Adrenal gland (tissue), 12 donors: Measurements from ENCODE around the gene PWP1. TPM values are rescaled to one million over a fixed set of nuclear protein-coding genes. Genes with fewer than 3 reads are reported as not detected.

Experiments
- DNase-seq, 7 donors: peaks; one replicate each; pipeline ENCODE4 v3.0.0-alpha.2; 2019 to 2020
- H3K27ac ChIP-seq, 5 donors: fragments of 200-600 bp; sonication (generic) in 4 of 5; 1 replicate in 3 of 5; 2 replicates in 2 of 5; pipeline versions ENCODE4 v1.5.1 to v1.8.0; 2016 to 2020; ENCODE audit warnings: mild to moderate bottlenecking in 1 of 5
- H3K27me3 ChIP-seq: fragments of 200-600 bp; 2 replicates; pipeline ENCODE4 v1.8.0; 2021
- H3K36me3 ChIP-seq, 2 donors: fragments of 200-600 bp; replicated peaks in 1 of 2; 1 replicate in 1 of 2; 2 replicates in 1 of 2; pipeline versions ENCODE4 v1.5.1 to v1.8.0; 2018 to 2022
- H3K4me1 ChIP-seq, 2 donors: fragments of 200-600 bp; replicated peaks in 1 of 2; 1 replicate in 1 of 2; 2 replicates in 1 of 2; pipeline versions ENCODE4 v1.5.1 to v1.8.0; 2018 to 2021
- H3K4me3 ChIP-seq, 4 donors: fragments of 200-600 bp; sonication (generic) in 3 of 4; one replicate each; pipeline ENCODE4 v1.5.1; 2016 to 2018
- H3K9me3 ChIP-seq, 3 donors: fragments of 200-600 bp; sonication (generic) in 1 of 3; replicated peaks in 1 of 3; 1 replicate in 2 of 3; 2 replicates in 1 of 3; pipeline versions ENCODE4 v1.5.1 to v1.8.0; 2016 to 2021
- POLR2A ChIP-seq, 2 donors: fragments of 450-650 bp; IDR thresholded peaks; one replicate each; pipeline ENCODE4 v1.6.1; 2017; ENCODE audit warnings: antibody characterized with exemption in 2 of 2, mild to moderate bottlenecking in 2 of 2, moderate library complexity in 1 of 2
- WGBS, 4 donors: extraction: QIAGEN DNeasy Blood & Tissue Kit in 2 of 4; methylation state at CpG; one replicate each; pipeline versions ENCODE4 v1.1.5 to v1.1.7; 2013 to 2017; 5-methylcytosine and 5-hydroxymethylcytosine counted together
- intact Hi-C, 2 donors: fragments of 100-400 bp; cut with DNase I; formaldehyde crosslinking; loops; one replicate each; pipeline versions ENCODE4 v1.14.1 to v1.15.0; 2022 to 2023
- polyA plus RNA-seq, 3 donors: library from polyadenylated mRNA; stranded (reverse); fragments of 200-250 nt in 2 of 3; fragments of 350-450 nt in 1 of 3; fragmentation: Illumina TruSeq in 1 of 3; extraction: RNeasy Lipid Tissue Mini Kit (QIAGEN cat#74804) in 1 of 3; gene quantifications; one replicate each; pipeline ENCODE4 v1.2.3, GENCODE V29; 2013 to 2014
- total RNA-seq, 9 donors: library from RNA; depleted of rRNA in 4 of 9; stranded (reverse); fragments of >200 nt in 4 of 9; fragments of 120-200 nt in 1 of 9; fragmentation: NEBNext Ultra II Directional in 1 of 9; extraction: Animal tissue kit (Norgen Biotek cat#: 25700) in 1 of 9; gene quantifications; one replicate each; pipeline versions ENCODE4 v1.1.0 to v1.2.4, GENCODE V29; 2013 to 2023
- TF ChIP-seq, protein P1 (sequence below), 6 experiments: fragments of 450-650 bp in 4 of 6; fragments of 200-600 bp in 2 of 6; sonication (generic) in 1 of 6; IDR thresholded peaks; 1 replicate in 5 of 6; 2 replicates in 1 of 6; pipeline versions ENCODE4 v1.5.1 to v1.8.0; 2016 to 2021; ENCODE audit warnings: antibody characterized with exemption in 6 of 6, mild to moderate bottlenecking in 2 of 6, moderate library complexity in 1 of 6
- donor health status: healthy with polysubstance abuse.
- donor health status: Bipolar disorder and iron deficiency.
- donor health status: DM: yes; HTN: yes; CAD: no.
- donor health status: DM: no; HTN: no; CAD: no.
- donor health status: DM: no; HTN: no; CAD: no.
- donor health status: DM: yes; HTN: yes; CAD: no.

Gene PWP1
- total and polyA plus RNA-seq, 12 donors, result 15.8 to 87.6 (median 27.0) TPM

DNA sequence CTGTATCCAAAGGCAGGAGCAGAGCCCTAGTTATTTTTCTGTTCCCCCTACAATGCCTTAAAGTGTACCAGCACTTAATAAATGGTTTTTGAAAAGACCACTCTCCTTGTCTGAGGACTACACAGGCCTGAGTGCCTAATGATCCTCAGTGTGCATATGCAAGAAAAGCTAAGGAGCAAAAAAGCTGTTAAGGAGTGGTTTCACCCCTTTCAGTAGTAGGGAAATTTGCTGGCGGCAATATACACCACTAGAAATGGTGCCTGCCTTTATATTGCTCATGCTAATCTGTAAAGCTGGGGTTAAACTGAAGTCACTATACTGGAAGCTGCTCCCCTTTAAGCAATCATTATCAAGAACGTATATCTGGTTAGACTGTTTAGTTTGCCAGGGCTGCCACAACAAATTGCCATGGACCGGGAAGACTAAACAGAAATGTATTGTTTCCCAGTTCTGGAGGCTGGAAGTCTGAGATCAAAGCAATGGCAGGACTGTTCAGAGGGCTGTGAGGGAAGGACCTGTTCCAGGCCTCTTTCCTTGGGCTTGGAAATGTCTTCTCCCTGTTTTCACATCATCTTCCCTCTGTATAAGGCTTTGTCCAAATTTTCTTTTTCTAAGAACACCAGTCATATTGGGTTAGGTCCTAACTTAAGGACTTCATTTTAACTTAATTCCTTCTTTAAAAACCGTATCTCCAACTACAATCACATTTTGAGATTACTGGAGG lies 45.2 kb downstream of the PWP1 start:
- H3K36me3 ChIP-seq, result peaks cover 0 to 23% of the 10 kb centered on the region in 2 donors
- no peak overlapping the region for H3K27ac ChIP-seq
- intact Hi-C loops, result no loop called here
- H3K9me3 ChIP-seq, result no peaks in the 10 kb centered on the region
- no peak overlapping the region for H3K4me3 ChIP-seq
- 72 to 89% (median 81%) methylated on average over 4 of the region's 4 CpGs for WGBS, 4 donors
- DNase-seq, result no peak
- no peaks in the 10 kb centered on the region for H3K4me1 ChIP-seq
- TF ChIP-seq POLR2A (IDR thresholded peaks at IDR 0.05), result no peak
- TF ChIP-seq, protein P1, sequence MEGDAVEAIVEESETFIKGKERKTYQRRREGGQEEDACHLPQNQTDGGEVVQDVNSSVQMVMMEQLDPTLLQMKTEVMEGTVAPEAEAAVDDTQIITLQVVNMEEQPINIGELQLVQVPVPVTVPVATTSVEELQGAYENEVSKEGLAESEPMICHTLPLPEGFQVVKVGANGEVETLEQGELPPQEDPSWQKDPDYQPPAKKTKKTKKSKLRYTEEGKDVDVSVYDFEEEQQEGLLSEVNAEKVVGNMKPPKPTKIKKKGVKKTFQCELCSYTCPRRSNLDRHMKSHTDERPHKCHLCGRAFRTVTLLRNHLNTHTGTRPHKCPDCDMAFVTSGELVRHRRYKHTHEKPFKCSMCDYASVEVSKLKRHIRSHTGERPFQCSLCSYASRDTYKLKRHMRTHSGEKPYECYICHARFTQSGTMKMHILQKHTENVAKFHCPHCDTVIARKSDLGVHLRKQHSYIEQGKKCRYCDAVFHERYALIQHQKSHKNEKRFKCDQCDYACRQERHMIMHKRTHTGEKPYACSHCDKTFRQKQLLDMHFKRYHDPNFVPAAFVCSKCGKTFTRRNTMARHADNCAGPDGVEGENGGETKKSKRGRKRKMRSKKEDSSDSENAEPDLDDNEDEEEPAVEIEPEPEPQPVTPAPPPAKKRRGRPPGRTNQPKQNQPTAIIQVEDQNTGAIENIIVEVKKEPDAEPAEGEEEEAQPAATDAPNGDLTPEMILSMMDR (IDR thresholded peaks at IDR 0.05), result no peak
- no peaks in the 10 kb centered on the region for H3K27me3 ChIP-seq

GRCh38 chr12:107731366-107731765 lies 45.8 kb downstream of the PWP1 start:
- no peaks in the 10 kb centered on the region for H3K27me3 ChIP-seq
- no peak overlapping the region for H3K27ac ChIP-seq
- intact Hi-C loops, result no loop called here
- no peaks in the 10 kb centered on the region for H3K4me1 ChIP-seq
- peaks cover 0 to 27% of the 10 kb centered on the region in 2 donors for H3K36me3 ChIP-seq
- no peak overlapping the region for H3K4me3 ChIP-seq
- H3K9me3 ChIP-seq, result no peaks in the 10 kb centered on the region
- WGBS, 4 donors, result 77 to 84% (median 83%) methylated on average over 4 of the region's 4 CpGs
- no peak for DNase-seq
- TF ChIP-seq, protein P1 (IDR thresholded peaks at IDR 0.05), result no peak
- no peak for TF ChIP-seq POLR2A (IDR thresholded peaks at IDR 0.05)

DNA sequence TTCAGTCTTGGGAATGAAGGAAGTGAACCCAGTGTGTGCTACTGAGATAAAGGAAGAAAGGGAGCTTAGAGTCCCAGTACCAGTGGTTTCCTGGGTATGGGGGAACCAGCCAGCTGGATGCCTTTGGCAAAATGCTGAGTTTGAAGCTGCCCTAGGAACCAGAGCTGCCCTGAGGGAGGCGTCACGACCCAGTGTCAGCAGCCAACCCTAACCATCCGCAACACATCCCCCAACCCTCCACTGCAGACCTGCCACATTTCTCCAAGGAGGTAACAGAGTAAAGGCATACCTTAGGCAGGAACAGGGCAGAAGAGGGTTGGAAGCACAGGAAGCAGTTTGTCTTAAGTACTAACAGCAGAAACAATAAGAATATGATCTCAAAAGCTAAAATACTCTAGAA lies 46.8 kb downstream of the PWP1 start:
- intact Hi-C loops, result no loop called here
- Histone ChIP-seq H3K27ac (no peak overlapping the region), H3K36me3 (peaks cover 0 to 37% of the 10 kb centered on the region in 2 donors), H3K4me1 (no peaks in the 10 kb centered on the region), H3K9me3 (no peaks in the 10 kb centered on the region), H3K4me3 (no peak overlapping the region), H3K27me3 (no peaks in the 10 kb centered on the region)
- DNase-seq, result no peak
- no peak for TF ChIP-seq POLR2A (IDR thresholded peaks at IDR 0.05)
- TF ChIP-seq, protein P1 (IDR thresholded peaks at IDR 0.05), result no peak
- WGBS, 4 donors, result 79 to 91% (median 86%) methylated on average over 3 of the region's 3 CpGs

- TF ChIP-seq, protein P1 (IDR thresholded peaks at IDR 0.05), result no peak
- no peak for TF ChIP-seq POLR2A (IDR thresholded peaks at IDR 0.05)
- no peak overlapping the region for H3K4me3 ChIP-seq
- WGBS, 4 donors, result 86 to 94% (median 89%) methylated on average over 5 of the region's 5 CpGs
- H3K36me3 ChIP-seq, result peaks cover 0 to 54% of the 10 kb centered on the region in 2 donors
- DNase-seq, result no peak
- no peaks in the 10 kb centered on the region for H3K4me1 ChIP-seq
- intact Hi-C loops, result no loop called here
- H3K9me3 ChIP-seq, result no peaks in the 10 kb centered on the region
- no peak overlapping the region for H3K27ac ChIP-seq
- H3K27me3 ChIP-seq, result no peaks in the 10 kb centered on the region
These were observed 48.5 kb downstream of the PWP1 start for GRCh38 chr12:107734139-107734538.
